Renal cortical epithelial cell (primary cell): Measurements from ENCODE around the gene ZNF331. TPM values are rescaled to one million over a fixed set of nuclear protein-coding genes. Genes with fewer than 3 reads are reported as not detected.

ENCODE experiments used
- DNase-seq: peaks from one replicate; pipeline ENCODE4 v3.0.0-alpha.2; 2011; ENCODE audit warnings: low read depth
- total RNA-seq: library from RNA; depleted of rRNA; stranded (reverse); fragments of >200 nt; gene quantifications from 2 replicates; pipeline ENCODE4 v1.2.3, GENCODE V29; 2014

Gene ZNF331
- total RNA-seq, 1 donor from 2014 or later, result 9.3 TPM

DNA sequence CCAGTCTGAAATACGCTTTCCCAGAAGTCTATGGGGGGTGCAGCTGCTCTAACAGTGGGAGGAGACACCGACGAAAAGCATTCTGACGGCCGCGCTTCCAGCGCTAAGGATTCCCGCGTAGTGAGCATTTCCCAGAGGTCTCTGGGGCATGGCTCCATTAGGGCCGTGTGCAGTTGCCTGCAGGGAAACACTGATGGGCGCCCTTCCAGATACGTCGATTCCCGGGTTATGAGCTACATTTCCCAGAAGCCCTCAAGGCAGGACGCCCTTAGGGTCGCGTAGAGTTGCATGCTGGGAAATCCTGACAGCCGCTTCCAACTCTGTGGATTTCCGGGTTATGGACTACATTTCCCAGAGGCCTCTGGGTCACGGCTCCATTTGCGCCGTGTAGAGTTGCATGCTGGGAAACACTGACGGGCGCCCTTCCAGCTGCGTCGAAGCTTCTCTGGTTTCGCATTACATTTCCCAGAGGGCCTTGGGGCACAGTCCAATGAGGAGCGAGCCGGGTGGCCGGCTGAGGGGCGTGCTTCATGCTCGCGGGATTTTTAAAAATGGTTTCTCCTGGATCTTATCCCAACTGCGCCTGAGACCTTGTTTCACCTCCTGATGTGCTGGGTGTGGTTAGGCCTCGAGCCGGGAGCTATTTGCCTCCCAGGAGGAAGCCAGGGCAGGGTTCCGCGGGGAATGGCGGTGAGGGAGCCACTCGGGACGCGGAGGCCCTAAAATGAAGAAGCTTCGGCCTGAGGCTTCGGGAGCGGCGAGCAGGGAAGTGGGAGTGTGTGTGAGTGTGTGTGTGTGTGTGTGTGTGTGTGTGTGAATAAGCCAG lies 17.2 kb upstream of the ZNF331 start:
- peak; percentile 96 for DNase-seq

DNA sequence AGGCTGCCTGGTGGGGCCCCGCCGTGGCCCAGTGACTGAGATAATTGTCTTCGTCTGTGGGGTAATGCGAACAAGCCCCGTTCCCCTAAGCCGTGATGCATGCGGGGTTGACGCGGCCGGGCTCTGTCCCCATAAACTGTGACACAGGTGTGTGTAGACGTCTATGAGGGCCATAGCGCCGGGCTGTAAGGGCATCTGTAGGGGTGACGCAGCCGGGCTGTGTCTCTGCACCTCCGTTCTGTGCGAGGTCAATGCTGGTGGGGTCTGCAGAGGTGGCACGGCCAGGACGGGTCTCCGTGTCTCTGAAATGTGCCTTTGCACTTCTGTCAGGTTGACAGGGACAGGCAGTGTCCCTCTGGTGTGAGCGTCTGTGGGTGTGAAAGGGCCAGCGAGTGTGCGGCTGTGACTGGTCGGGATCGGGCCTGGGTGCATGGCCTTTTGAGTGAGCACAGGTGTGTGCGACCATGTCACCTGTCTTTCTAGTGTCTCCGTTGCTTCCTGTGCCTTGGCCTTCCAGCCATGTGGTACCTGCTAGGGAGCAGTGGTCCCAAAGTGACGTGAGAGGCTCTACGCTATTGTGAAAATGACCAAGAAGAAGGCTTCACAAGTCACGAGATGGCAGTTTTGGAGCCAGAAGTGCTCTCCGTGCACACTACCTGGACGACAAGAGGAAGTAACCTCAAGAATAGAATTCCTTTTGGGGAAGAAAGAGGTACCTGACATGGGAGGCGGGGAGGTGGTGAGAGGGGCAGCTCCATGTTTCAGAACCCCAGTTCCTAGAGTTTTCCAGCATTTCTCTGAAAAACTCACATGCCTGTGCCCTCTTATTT lies 16.4 kb upstream of the ZNF331 start:
- DNase-seq, result no peak

DNA sequence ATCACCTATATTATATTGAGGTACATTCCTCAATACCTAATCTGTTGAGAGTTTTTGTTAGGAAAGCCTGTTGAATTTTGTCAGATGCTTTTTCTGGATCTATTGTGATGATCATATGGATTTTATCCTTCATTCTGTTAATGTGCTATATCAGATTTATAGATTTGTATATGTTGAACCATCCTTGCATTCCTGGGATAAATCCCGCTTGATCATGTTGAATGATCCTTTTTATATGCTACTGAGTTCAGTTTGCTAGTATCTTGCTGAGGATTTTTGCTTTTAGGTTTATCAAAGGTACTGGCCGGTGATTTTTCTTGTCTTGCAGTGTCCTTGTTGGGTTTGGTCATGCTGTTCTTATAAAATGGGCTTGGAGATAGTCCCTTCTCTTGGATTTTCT lies 12.0 kb upstream of the ZNF331 start:
- DNase-seq, result no peak

DNA sequence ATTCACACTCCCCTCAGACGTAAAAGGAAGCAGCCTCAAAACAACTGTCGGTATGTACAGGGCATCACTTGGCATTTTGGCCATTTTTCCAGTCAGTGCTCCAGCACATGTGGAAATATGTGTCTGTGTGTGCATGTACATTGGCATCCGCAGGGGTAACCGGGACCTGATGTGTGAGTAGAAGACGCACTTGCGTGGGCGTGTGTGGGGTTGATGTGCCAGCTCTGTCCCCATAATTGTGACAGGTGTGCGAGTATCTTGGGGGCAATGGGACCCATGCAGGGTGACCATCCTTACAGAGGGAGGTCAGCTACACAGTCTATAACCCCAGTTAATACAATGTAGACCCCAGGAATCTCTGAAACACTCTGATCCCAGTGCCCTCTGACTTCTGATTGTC lies 7.3 kb upstream of the ZNF331 start:
- no peak for DNase-seq

DNA sequence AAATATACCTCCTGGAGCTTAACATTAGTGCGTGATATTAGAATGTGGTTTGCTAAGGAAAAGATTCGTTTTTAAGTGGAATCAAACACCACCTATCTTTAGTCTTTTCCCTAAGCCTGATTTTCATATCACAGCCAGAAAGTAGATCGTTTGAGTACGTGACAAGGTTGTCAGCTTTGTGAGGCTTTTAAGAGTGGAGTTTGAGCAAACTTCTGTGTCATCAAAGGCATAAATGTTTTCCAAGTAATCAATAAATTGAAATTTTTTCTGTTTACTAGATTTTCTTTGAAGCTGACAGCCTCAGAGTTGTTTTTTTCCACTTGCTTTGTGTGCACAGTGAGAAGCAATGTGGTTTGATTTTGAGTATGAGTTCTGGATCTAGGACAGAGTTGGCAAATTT lies 6.5 kb upstream of the ZNF331 start:
- no peak for DNase-seq

DNA sequence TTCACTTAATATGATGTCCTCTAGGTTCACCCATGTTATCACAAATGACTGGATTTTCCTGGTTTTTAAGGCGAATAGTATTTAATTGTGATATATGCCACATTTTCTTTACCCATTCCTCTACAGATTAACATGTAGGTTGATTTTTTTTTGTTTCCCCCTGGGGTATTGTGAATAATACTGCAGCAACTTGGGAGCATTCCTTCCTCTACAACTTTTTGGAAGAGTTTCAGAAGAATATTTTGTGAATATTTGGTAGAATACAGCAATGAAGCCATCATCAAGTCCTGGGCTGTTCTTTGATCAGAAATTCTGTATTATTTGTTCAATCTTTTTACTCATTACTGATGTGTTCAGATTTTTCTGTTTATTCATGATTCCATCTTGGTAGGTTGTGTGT lies 5.6 kb upstream of the ZNF331 start:
- no peak for DNase-seq

DNA sequence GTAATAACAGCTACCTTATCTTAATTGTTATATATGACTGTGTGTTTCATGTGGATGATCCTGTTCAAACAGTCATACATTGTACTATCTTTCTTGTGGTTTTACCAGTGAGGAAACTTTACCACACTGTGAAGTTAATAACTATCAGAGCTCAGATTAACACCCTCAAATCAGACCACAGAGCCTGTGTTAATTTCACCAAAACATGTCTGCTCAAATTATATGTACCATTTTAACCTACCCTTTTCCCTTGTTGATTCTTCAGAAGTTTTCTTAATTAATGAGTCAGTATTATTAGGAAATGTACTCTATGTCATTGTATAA lies 1.8 kb upstream of the ZNF331 start:
- DNase-seq, result no peak

DNA sequence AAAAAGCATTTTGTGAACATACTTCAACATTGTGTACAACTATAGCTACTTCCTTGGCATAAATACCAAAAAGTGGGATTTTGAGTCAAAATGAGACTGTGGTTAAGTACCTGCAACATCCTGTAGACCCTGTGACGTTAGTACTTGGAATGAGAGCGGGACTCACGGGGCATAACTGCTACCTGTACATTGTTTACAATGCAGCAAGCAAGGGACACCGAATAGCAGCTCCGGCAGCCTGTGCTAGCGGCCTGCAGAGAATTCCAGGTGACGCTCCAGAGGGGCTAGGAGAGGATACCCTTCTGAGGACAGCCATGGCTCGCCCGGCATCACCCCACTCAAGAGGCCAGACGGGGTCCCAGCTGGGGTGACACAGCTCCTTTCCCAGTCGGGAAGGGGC lies 824 bp upstream of the ZNF331 start:
- no peak for DNase-seq

DNA sequence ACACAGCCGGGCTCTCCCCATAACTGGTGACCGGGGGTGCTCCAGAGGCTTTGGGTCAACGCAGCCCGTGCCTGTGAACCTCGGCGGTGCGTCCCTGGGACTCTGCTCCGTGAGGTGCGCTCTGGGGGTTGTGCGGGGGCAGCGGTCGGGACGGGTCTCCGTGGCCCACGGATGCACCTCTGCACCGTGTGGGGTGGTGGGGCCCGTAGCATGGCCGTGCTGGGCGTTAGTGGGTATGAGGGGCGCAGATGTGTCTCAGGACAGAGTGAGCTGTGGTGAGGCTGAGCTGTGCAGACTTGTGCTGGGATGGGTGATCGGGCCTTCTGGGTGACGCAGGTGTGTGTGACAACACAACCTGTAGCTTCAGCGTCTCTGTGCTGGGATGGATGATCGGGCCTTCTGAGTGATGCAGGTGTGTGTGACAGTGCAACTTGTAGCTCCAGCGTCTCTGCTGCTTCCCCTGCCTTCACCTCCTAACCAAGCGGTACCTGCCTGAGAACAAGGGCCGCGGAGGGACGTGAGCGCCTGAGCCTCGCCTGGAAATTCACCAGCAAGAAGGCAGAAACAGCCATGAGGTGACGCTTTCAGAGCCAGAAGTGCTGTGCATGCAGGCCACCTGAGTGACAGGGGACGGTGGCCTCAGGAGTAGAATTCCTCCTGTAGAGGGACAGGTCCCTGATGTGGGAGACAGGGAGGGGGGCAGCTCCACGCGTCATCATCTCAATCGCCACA lies 599 bp downstream of the ZNF331 start:
- no peak for DNase-seq

DNA sequence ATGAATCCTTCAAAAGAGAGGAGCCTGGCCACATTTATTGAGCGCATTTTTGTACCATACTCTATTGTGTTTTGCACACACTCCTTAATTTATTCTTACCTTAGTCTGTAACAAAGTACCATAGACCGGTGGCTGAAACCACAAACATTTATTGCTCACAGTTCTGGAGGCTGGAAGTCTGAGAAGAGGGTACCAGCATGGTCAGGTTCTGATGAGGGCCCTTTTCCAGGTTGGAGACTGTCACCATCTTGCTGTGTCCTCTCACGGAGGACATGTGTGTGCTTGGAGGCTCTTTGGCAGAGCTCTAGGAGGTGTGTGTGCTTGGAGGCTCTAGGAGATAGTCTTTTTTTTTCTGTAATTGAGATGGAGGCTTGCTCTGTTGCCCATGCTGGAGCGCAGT lies 2.1 kb downstream of the ZNF331 start:
- no peak for DNase-seq

DNA sequence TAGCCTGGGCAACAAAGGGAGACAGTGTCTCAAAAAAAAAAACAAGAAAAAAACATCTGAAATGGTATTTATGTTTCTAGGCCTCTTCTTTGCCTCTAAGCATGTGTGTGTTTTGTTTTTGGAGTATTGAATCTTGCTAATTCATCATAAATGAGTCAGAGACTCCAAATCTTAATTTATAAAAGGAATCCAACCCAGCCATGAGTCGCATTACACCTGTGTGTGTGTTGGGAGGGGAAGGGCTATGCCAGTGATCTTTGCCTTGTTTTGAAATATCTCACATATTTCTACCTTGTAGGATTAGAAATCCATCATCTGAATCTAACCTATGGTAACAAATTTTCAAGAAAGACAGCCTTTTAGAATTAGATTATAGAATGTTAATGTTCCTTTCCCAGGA lies 4.0 kb downstream of the ZNF331 start:
- peak; percentile 6 for DNase-seq

DNA sequence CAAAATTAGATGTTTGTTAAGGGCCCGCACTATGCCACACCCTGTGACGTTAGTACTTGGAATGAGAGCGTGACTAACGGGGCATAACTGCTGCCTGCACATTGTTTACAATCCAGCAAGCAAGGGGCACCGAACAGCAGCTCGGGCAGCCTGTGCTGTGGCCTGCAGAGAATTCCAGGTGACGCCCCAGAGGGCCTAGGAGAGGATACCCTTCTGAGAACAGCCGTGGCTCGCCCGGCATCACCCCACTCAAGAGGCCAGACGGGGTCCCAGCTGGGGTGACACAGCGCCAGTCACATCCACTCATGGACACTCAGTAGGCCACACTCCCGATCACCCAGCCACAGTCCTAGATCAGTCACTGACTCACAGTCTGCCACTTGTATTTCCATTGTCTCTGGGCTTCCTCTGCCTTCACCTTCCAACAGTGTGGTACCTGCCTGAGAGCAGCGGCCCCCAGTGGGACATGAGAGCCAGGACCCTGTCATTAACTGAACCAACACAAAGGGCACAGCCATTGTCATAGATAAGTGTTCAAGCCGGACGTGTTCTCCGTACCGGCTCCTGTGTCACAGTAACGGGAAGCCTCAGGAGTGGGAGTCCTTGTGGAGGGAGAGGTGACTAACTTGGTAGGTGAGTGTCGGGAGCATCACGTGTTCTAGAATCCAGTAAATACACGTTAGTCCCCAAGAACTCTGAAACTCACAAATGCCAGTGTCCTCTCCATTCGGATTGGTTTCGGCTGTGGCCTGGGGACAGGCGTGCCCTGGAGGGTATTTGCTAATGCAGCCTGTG lies 7.5 kb downstream of the ZNF331 start:
- DNase-seq, result peak; percentile 67

DNA sequence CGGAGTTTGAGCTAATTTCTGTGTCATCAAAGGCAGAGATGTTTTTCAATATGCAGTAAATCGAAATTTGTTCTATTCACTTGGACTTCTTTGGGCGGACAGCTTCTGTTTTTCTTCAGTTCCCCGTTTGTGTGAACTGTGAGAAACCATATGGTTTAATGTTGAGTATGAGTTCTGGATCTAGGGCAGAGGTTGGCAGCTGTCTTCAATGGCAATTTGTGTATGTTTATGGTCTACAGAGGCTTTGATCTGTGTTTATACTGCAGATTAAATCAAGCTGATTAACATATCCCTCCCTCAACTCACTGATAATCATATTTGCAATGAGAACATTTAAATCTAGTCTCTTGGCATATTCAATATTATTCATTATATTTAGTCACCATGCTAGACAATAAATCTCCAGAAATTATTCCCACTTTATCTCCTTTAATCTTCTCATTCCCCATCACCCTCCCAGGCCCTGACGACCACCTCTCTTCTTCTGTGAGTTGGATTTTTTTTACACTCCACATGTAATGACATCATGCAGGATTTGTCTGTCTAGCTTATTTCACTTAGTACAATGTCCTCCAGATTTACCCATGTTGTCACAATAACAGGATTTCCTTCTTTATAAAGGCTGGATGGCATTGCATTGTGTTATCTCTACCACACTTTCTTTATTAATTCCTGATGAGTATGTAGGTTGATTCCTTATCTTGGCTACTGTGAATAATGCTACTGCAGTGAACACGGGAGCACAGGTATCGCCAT lies 9.0 kb downstream of the ZNF331 start:
- DNase-seq, result no peak

DNA sequence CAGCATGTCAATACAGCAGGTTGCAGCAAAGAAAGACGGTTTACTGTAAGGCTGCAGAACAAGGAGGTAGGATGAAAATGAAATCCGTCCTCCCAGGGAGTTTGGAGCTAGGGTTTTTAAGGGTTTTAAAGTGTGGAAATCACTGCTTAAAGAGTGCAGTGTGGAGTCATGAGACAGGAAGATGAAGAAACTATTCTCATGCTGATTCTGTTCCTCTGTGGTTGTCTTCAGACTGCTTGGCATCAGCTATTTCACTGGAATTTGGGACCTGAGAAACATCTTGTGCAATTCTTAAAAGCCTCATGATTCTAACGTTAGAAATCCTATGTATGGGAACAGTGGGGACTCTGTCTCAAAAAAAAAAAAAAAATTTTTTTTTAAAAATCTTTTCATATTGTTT lies 11.4 kb downstream of the ZNF331 start:
- DNase-seq, result peak; percentile 32

DNA sequence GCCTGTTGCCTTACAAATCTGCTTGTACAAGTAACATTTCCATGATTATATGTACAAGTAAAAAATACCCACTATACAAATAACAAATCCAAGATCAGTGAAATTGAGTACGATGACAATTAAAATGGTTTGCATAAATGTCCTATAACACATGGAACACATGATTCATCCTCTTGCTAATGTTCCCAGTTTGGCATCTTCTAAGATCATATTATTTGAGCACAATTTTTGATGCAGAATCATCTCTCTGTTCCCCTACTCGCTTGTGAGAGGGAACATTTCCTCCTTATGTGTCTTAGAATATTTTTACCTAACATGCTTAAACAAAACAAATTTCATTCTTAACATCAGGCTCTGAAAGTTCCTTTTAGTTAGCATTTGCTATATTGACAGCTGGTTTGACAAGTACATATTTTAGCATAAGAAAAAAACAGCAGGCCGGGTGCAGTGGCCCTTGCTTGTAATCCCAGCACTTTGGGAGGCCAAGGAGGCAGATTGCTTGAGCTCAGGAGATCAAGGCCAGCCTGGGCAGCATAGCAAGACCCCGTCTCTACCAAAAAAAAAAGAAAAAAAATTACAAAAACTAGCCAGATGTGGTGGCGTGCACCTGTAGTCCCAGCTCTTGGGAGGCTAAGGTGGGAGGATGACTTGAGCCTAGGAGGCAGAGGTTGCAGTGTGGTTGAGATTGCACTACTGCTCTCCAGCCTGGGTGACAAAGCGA lies 14.2 kb downstream of the ZNF331 start:
- no peak for DNase-seq

DNA sequence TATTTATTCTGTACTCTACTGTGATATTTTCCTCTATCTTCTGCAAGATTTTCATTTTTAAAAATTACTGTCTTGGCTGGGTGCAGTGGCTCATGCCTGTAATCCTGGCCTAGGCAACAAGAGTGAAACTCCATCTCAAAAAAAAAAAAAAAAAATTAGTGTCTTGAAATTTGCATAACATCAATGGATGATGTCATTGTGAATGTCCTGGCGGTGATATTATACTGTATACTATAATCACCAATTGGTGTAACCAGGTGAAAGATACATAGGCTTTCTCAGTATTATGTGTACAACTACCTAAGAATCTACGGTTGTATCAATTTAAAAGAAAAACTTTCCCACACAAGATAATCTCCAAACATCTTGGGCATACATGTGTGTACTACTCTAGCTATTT lies 15.2 kb downstream of the ZNF331 start:
- no peak for DNase-seq

DNA sequence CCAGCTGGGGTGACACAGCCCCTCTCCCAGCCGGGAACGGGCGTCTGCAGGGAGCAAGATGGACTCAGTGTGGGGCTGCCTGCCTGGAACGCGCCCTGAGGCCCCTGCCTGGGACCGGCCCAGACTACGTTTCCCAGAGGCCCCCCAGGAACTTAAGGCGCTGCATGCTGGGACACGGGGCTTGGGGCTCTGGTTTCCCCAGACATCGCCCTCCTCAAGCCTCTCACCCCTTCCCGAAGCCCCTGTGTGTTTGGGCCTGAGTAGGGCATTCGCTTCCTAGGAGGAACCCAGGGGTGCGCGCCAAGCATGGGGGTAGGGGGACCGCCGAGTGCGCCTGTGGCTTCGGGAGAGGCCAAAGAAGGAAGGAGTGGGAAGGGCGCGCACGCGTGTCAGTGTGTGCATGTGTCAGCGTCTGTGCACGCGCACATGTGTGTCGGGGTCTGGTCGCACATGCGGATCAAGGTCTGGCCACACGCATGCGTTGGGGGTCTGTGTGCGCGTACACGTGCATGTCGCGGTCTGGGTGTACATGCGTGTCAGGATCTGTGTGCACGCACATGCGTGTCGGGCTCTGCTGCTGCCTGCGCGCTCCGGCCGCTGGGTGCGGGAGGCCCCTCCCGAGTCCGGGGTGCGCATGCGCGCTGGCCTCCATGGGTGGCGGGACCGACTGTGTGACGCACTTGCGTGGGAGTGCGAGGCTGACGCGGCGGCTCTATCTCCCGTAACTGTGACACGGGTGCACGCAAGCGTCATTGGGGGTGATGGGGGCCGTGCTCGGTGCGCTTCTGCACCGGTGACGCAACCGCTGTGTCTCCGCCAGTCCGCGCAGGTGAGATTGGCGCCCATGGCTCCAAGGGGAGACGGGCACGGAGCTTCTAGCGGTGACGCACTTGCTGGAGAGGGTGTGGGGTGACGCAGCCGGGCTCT lies 16.2 kb downstream of the ZNF331 start:
- DNase-seq, result peak; percentile 58

DNA sequence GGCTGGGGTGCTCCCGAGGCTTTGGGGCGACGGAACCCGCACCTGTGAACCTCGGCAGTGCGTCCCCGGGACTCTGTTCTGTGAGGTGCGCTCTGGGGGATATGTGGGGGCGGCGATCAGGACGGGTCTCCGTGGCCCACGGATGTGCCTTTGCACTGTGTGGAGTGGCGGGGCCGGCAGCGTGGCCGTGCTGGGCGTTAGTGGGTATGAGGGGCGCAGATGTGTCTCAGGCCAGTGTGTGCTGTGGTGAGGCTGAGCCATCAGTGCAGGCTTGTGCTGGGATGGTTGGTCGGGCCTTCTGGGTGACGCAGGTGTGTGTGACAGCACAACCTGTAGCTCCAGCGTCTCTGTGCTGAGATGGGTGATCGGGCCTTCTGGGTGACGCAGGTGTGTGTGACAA lies 16.9 kb downstream of the ZNF331 start:
- DNase-seq, result no peak

DNA sequence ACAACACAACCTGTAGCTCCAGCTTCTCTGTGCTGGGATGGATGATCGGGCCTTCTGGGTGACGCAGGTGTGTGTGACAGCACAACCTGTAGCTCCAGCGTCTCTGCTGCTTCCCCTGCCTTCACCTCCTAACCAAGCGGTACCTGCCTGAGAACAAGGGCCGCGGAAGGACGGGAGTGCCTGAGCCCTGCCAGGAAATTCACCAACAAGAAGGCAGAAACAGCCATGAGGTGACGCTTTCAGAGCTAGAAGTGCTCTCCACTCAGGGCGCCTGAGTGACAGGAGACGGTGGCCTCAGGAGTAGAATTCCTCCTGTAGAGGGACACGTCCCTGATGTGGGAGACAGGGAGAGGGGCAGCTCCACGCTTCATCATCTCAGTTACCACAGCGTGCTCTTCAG lies 17.4 kb downstream of the ZNF331 start:
- DNase-seq, result no peak
